ENCODE results near the gene BIN1. TPM values are rescaled to one million over a fixed set of nuclear protein-coding genes. Genes with fewer than 3 reads are reported as not detected.

Gene BIN1
- total RNA-seq, 1 experiment from 2014 or later = 58.9 TPM

DNA sequence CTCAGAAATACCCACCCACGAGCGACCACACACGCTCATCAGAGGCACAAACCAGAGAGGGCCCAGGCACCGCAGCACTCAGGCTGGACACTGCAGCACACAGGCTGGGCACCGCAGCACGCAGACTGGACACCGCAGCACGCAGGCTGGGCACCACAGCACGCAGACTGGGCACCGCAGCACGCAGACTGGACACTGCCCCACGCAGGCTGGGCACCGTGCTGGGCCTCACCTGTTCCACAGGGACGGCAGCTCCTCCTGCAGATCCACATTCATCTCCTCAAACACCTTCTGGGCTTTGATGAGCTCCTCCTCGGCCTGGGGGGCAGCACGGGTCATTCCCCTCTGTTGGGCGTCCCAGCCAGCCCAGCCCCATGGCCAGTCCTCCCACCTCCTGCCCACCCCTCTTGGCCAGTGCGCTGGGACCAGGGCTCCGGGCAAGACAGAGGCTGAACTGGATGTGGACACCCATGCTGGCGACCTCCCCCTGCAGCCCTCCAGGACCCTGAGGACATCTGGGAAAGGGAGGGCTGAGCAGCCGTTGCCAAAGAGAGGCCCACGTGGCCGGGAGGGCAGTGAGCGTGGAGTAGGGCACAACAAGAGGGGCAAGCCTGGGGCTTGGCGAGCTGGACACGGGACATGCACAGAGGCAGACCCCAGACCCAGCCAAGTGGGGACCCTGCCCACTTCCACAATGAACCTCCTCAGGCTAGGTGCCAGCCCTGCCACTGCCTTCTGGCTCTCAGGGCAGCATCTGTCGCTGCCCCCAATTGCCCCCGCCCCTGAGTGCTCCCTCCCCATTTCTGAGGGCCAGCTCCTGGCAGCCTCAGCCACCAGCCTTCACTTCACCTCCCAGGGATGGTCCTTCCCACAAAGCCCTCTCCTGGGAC lies 43.0 kb downstream of the BIN1 start:
- Histone ChIP-seq H4K20me1 (ENCODE audit: low read length) (no peaks in the 10 kb centered on the region), H3K4me1 (ENCODE audit: insufficient read depth, low read length) (peaks cover 18% of the 10 kb centered on the region), H3K9me2 (replicated peaks; ENCODE audit: low read length) (no peaks in the 10 kb centered on the region), H3K79me2 (ENCODE audit: low read length) (no peaks in the 10 kb centered on the region), H3K4me2 (ENCODE audit: low read length) (peak overlapping the region; percentile 74), H3K27me3 (ENCODE audit: low read length) (no peaks in the 10 kb centered on the region), H3K4me3 (ENCODE audit: low read length) (no peak overlapping the region), H3K9me3 (ENCODE audit: low read length) (no peaks in the 10 kb centered on the region), H3K36me3 (ENCODE audit: low read depth, low read length) (peaks cover 8% of the 10 kb centered on the region; the same call in 1 of the 2 replicates), H3F3A (ENCODE audit: low read length, unreplicated experiment) (no peaks in the 10 kb centered on the region), H3K9ac (ENCODE audit: low read length) (peak overlapping the region; percentile 53), H3K27ac (ENCODE audit: low read length) (peak overlapping the region; percentile 74), H2AFZ (ENCODE audit: low read length) (peak overlapping the region; percentile 37; the same call in 1 of the 2 replicates)
- ChIA-PET CTCF (interaction anchor here (0.6 to 1.1 kb wide), 3 partner anchors 112 to 1018 kb away, joined by 3 to 4 read pairs (median 3); no protein-coding TSS in a partner anchor), POLR2A (ENCODE audit: unreplicated experiment) (no interaction called here)
- no peak for DNase-seq
- intact Hi-C loops (cut with micrococcal nuclease) = loop anchor here (1.0 to 2.0 kb wide), 2 partner anchors 43 to 110 kb away; partner anchors contain the start of gene BIN1
- ATAC-seq = no peak
- BruUV-seq (replicated peaks) = no TSS peak
- TF ChIP-seq, protein P1, sequence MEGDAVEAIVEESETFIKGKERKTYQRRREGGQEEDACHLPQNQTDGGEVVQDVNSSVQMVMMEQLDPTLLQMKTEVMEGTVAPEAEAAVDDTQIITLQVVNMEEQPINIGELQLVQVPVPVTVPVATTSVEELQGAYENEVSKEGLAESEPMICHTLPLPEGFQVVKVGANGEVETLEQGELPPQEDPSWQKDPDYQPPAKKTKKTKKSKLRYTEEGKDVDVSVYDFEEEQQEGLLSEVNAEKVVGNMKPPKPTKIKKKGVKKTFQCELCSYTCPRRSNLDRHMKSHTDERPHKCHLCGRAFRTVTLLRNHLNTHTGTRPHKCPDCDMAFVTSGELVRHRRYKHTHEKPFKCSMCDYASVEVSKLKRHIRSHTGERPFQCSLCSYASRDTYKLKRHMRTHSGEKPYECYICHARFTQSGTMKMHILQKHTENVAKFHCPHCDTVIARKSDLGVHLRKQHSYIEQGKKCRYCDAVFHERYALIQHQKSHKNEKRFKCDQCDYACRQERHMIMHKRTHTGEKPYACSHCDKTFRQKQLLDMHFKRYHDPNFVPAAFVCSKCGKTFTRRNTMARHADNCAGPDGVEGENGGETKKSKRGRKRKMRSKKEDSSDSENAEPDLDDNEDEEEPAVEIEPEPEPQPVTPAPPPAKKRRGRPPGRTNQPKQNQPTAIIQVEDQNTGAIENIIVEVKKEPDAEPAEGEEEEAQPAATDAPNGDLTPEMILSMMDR (conservative IDR thresholded peaks at IDR 0.05; ENCODE audit: low read depth, low read length) = no peak
- TF ChIP-seq EZH2 (IDR thresholded peaks at IDR 0.05; ENCODE audit: low read length, unreplicated experiment) (no peak), EZH2phosphoT487 (IDR thresholded peaks at IDR 0.05; ENCODE audit: borderline replicate concordance, low read length) (no peak)

DNA sequence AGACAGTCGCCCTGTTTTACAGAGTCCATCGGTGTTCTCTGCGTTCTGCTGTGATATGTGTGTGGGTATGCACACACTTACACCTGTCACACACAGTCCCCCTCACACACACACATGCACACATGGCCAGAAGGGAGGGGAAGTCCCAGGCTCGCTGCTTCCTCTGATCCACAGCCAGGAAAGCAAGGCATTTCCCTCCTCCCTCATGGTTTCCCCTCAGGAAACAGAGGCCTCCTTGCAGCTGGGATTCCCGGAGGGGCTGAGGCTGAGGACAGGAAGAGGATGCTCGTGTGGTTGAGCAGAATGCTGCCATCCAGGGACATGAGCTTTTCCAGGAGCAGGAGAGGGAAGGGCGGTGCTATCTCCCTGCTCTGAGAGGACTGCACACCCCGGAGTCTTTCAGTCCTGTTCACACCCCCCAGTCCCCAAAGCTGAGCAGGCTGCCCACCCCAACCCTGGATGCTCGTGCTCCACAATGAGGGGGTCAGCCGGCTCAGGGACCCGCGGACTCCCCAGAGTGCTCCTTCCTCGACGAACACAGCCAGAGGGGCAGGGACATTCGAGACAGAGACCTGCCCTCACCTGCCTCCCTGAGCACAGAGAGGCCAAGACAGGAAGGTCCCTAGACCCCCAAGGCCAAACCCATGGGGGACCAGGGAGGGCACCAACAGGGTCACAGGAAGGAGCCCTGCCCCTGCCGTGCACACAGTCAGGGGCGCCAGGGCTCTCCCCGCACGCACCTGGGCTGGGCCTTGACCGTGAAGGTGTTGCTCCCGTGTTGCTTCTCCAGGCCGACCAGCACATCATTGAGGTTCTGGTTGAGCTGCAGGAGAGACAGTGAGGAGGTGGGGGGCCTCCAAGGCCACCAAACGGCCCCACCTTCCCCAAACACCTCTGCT lies 45.3 kb downstream of the BIN1 start:
- ATAC-seq (no peak), DNase-seq (no peak)
- no peaks in the 10 kb centered on the region for H3K9me3 ChIP-seq (ENCODE audit: low read length)
- no peak overlapping the region for H3K9ac ChIP-seq (ENCODE audit: low read length)
- H3K9me2 ChIP-seq (replicated peaks; ENCODE audit: low read length) = no peaks in the 10 kb centered on the region
- no TSS peak for BruUV-seq (replicated peaks)
- intact Hi-C loops (cut with micrococcal nuclease) = no loop called here
- H3K27ac ChIP-seq (ENCODE audit: low read length) = no peak overlapping the region
- H3K27me3 ChIP-seq (ENCODE audit: low read length) = no peaks in the 10 kb centered on the region
- POLR2A ChIA-PET (ENCODE audit: unreplicated experiment) = no interaction called here
- no peaks in the 10 kb centered on the region for H3F3A ChIP-seq (ENCODE audit: low read length, unreplicated experiment)
- H2AFZ ChIP-seq (ENCODE audit: low read length) = no peak overlapping the region
- peaks cover 18% of the 10 kb centered on the region for H3K4me1 ChIP-seq (ENCODE audit: insufficient read depth, low read length)
- H3K4me2 ChIP-seq (ENCODE audit: low read length) = no peak overlapping the region
- no peak overlapping the region for H3K4me3 ChIP-seq (ENCODE audit: low read length)
- TF ChIP-seq, protein P1 (conservative IDR thresholded peaks at IDR 0.05; ENCODE audit: low read depth, low read length) = no peak
- no peak for TF ChIP-seq EZH2phosphoT487 (IDR thresholded peaks at IDR 0.05; ENCODE audit: borderline replicate concordance, low read length)
- CTCF ChIA-PET = interaction anchor here (0.7 kb wide), 1 partner anchor 26 kb away, joined by 3 read pairs; no protein-coding TSS in a partner anchor
- H3K79me2 ChIP-seq (ENCODE audit: low read length) = no peaks in the 10 kb centered on the region
- H3K36me3 ChIP-seq (ENCODE audit: low read depth, low read length) = peaks cover 8% of the 10 kb centered on the region; the same call in 1 of the 2 replicates
- H4K20me1 ChIP-seq (ENCODE audit: low read length) = no peaks in the 10 kb centered on the region
